Immature natural killer cell (primary cell): ENCODE results near the gene CD300A. TPM values are rescaled to one million over a fixed set of nuclear protein-coding genes. Genes with fewer than 3 reads are reported as not detected.

ENCODE experiments used
- DNase-seq, 3 donors: peaks; one replicate each; pipeline ENCODE4 v3.0.0; 2022; ENCODE audit warnings: mixed read lengths in 1 of 3
- H3K27ac Mint-ChIP-seq, 6 donors: one replicate each; pipeline ENCODE4 v1.8.0; 2020; ENCODE audit warnings: mixed read lengths in 6 of 6, mild to moderate bottlenecking in 5 of 6, inconsistent platforms in 4 of 6, moderate library complexity in 3 of 6
- H3K27me3 Mint-ChIP-seq, 3 donors: one replicate each; pipeline ENCODE4 v1.8.0; 2020 to 2021; ENCODE audit warnings: low read depth in 3 of 3, mild to moderate bottlenecking in 3 of 3, mixed read lengths in 3 of 3, moderate library complexity in 3 of 3, inconsistent platforms in 1 of 3
- H3K36me3 Mint-ChIP-seq, 3 donors: one replicate each; pipeline ENCODE4 v1.8.0; 2020; ENCODE audit warnings: mixed read lengths in 3 of 3, inconsistent platforms in 2 of 3, mild to moderate bottlenecking in 2 of 3
- H3K4me1 Mint-ChIP-seq, 2 donors: one replicate each; pipeline ENCODE4 v1.8.0; 2020; ENCODE audit warnings: inconsistent platforms in 2 of 2, mild to moderate bottlenecking in 2 of 2, mixed read lengths in 2 of 2, moderate library complexity in 1 of 2
- H3K4me3 Mint-ChIP-seq, 5 donors: one replicate each; pipeline ENCODE4 v1.8.0; 2020; ENCODE audit warnings: mild to moderate bottlenecking in 5 of 5, mixed read lengths in 5 of 5, inconsistent platforms in 3 of 5, moderate library complexity in 3 of 5
- H3K9me3 Mint-ChIP-seq, 6 donors: one replicate each; pipeline ENCODE4 v1.8.0; 2020; ENCODE audit warnings: mild to moderate bottlenecking in 6 of 6, mixed read lengths in 6 of 6, inconsistent platforms in 4 of 6, moderate library complexity in 3 of 6
- polyA plus RNA-seq, 3 donors: library from polyadenylated mRNA; unstranded; fragments of 300-500 nt; fragmentation: Illumina TruSeq; gene quantifications; one replicate each; pipeline ENCODE4 v1.2.3, GENCODE V29; 2021

The CD300A gene
- polyA plus RNA-seq, 3 donors from 2014 or later, result 357 to 514 (median 505) TPM

DNA sequence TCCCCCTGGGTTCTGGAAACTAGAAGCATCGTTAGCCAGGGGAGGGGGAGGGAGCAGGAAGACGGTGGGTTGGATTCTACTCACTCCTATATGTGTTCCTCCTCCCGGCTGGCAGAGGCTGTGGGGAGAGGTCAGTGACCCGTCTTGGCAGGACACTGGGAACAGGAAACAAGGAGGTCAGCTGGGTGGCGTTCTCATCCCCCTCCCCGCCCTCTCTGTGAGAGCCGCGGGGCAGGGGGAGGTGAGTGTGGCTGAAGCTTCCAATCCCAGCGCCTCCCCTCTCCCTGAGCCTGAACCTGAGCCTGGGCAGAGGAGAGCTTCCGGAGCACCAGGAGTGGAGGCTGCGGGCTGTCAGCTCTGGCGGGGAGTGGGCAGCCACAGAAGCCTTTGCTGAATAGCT, 22.0 kb upstream of the CD300A start:
- Mint-ChIP-seq H3K9me3 (peaks cover 0 to 5% (median 2%) of the 10 kb centered on the region in 6 donors), H3K27ac (no peak overlapping the region), H3K4me1 (peaks cover 5 to 8% of the 10 kb centered on the region in 2 donors), H3K27me3 (peaks cover 2% of the 10 kb centered on the region in 3 donors), H3K4me3 (no peak overlapping the region), H3K36me3 (no peaks in the 10 kb centered on the region)
- DNase-seq, result no peak

DNA sequence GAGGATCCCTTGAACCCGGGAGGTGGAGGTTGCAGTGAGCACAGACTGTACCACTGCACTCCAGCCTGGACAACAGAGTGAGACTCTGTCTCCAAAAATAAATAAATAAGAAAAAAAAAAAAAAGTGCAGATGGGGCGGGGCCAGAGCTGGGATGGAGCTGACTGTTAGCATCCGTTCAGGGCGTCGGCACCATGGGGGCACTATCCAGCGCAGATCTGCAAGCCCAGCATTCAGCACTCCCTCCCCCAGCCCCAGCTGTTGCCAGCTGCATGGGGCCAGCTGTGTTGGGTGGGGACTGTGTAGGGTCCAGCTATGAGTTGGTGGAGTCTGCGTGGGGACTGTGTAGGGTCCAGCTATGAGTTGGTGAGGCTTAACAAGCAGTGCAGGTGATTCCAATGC, 21.3 kb upstream of the CD300A start:
- Mint-ChIP-seq H3K36me3 (no peaks in the 10 kb centered on the region), H3K4me3 (no peak overlapping the region), H3K9me3 (peaks cover 0 to 2% (median under 1%) of the 10 kb centered on the region in 6 donors), H3K27ac (no peak overlapping the region), H3K27me3 (peaks cover 2% of the 10 kb centered on the region in 3 donors), H3K4me1 (peaks cover 1 to 5% of the 10 kb centered on the region in 2 donors)
- no peak for DNase-seq

DNA sequence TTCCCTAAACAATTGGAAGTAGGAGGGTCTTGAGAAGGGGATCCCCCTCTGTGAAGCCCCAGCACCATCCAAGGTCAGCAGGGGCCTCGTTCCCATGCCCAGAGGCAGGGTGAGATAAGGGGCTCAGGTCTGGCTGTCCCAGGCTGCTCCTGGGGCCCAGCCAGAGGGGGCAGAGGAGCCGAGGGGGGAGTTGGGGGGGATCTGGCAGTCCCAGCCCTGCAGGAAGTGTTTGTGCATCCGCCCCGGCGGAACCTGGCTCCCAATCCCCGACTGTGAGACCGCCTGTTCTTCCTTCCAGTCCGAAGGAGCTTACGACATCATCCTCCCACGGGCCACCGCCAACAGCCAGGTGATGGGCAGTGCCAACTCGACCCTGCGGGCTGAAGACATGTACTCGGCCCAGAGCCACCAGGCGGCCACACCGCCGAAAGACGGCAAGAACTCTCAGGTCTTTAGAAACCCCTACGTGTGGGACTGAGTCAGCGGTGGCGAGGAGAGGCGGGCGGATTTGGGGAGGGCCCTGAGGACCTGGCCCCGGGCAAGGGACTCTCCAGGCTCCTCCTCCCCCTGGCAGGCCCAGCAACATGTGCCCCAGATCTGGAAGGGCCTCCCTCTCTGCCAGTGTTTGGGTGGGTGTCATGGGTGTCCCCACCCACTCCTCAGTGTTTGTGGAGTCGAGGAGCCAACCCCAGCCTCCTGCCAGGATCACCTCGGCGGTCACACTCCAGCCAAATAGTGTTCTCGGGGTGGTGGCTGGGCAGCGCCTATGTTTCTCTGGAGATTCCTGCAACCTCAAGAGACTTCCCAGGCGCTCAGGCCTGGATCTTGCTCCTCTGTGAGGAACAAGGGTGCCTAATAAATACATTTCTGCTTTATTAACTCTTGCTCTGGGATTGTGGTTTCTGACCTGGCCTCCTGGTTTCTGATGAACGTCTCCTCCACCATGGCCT, 19.6 kb upstream of the CD300A start:
- Mint-ChIP-seq H3K4me1 (peaks cover 0 to 3% of the 10 kb centered on the region in 2 donors), H3K4me3 (no peak overlapping the region), H3K27ac (peak overlapping the region in 2 of 6 donors; percentile 16 to 69), H3K36me3 (no peaks in the 10 kb centered on the region), H3K27me3 (peaks cover 2% of the 10 kb centered on the region in 3 donors), H3K9me3 (no peaks in the 10 kb centered on the region)
- no peak for DNase-seq

DNA sequence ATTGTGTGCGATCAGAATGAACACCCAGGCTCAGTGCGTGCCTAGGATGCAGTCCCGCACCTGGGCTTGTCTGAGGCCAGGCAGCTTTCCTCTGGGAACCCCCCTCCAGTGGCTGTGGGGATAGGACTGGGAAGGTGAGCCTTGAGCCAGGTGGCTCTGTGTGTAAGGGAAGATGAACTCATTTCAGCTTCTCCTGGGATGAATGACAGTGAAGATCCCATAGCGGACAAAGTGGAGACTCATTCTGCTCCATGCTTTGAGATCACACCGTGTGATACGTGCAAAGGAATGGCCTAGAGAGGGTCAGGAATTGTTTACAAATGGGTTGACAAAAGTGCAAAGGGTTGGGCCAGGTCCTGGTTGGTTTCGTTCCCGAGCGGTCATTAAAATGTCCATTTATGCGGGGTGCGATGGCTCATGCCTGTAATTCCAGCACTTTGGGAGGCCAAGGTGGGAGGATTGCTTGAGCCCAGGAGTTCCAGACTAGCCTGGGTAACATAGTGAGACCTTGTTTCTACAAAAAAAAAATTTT, 18.7 kb upstream of the CD300A start:
- DNase-seq, result no peak
- Mint-ChIP-seq H3K27me3 (peaks cover 0 to 2% (median 2%) of the 10 kb centered on the region in 3 donors), H3K4me1 (peaks cover 7% of the 10 kb centered on the region in 2 donors), H3K9me3 (no peaks in the 10 kb centered on the region), H3K36me3 (no peaks in the 10 kb centered on the region), H3K4me3 (no peak overlapping the region), H3K27ac (peak overlapping the region in 2 of 6 donors; percentile 16 to 69)

DNA sequence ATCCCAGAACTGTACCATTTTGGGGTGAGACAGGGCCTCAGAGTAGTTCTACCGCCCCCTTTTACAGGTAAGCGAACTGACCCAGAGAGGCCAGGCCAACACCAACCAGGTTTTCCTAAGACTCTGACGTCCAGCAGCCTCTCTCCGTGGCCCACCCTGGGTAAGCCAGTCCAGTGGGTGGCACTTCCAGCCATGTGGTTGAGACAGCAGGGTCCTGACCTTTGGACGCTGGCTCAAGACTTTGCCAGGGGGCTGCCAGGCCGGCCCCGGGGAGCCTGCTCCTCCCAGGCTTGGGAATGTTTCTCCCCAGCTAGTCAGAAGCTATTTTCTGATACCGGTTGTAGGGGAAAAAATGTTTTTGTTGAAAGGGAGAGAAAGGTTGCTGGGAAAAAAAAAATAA, 17.7 kb upstream of the CD300A start:
- H3K27ac Mint-ChIP-seq, result no peak overlapping the region
- peaks cover 10 to 12% of the 10 kb centered on the region in 2 donors for H3K4me1 Mint-ChIP-seq
- H3K9me3 Mint-ChIP-seq, result no peaks in the 10 kb centered on the region
- no peaks in the 10 kb centered on the region for H3K36me3 Mint-ChIP-seq
- no peak overlapping the region for H3K4me3 Mint-ChIP-seq
- peaks cover 0 to 4% (median 2%) of the 10 kb centered on the region in 3 donors for H3K27me3 Mint-ChIP-seq
- no peak for DNase-seq

DNA sequence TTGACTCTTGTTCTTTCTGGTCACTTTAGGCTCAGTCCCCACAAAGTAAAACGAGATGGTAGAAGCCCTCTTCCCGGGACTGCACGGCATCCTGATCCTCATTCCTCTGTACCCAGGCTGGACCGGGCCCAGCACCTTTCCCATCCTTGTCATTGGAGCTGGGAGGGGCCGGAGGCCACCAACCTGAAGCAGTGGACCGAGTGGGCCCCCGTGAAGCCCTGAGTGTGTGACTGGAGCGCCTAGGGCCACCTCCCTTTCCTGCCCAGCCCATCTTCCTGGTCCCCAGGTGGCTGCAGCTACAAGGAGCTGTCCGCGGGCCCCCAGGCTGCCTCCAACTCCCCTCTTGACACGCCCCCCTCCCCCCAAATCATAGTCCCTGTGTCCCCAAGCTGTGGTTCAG, 17.1 kb upstream of the CD300A start:
- H3K27ac Mint-ChIP-seq, result no peak overlapping the region
- H3K4me3 Mint-ChIP-seq, result no peak overlapping the region
- H3K27me3 Mint-ChIP-seq, result peaks cover 0 to 4% (median 2%) of the 10 kb centered on the region in 3 donors
- DNase-seq, result no peak
- H3K4me1 Mint-ChIP-seq, result peaks cover 10 to 12% of the 10 kb centered on the region in 2 donors
- H3K36me3 Mint-ChIP-seq, result no peaks in the 10 kb centered on the region
- no peaks in the 10 kb centered on the region for H3K9me3 Mint-ChIP-seq

DNA sequence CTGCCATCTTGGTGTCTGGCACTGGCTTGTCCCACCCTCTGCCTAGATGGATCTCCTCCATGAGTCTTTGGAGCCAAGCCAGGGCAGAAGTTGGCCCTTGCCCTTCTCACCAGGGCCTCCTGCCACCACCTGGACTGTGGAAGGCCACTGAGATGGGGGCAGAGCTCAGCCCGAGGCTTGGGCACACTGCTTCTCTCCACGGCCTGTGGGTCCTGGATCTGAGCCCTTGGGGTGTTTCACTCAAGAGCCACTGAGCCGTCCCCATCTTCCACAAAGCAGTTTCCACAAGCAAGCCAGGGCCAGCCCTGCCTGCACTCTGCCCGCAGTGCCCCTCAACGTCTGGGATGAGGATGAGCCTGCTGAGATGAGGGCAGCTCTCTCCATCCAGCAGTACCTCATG, 16.7 kb upstream of the CD300A start:
- Mint-ChIP-seq H3K36me3 (no peaks in the 10 kb centered on the region), H3K27me3 (peaks cover 0 to 4% (median 2%) of the 10 kb centered on the region in 3 donors), H3K27ac (no peak overlapping the region), H3K4me1 (peaks cover 10 to 16% of the 10 kb centered on the region in 2 donors), H3K9me3 (no peaks in the 10 kb centered on the region), H3K4me3 (no peak overlapping the region)
- DNase-seq, result no peak

DNA sequence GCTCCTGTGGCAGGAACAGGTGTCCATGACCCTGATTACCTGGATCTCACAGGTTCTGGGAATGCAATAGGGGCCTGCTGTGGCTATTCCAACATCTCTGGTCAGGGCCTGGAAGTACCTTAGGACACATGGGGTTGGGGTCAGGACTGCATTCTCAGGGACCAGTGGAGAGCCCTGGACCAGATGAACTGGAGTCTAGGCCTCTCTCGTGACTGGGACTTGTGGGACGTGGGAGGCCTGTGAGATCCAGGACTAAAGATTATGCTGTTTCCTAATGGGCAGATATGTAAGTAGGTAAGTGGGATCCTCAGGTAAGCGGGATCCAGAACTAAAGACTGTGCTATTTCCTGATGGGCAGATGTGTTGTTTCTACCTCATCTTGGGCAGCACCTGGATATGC, 16.2 kb upstream of the CD300A start:
- peaks cover 0 to 4% (median 2%) of the 10 kb centered on the region in 3 donors for H3K27me3 Mint-ChIP-seq
- no peaks in the 10 kb centered on the region for H3K36me3 Mint-ChIP-seq
- no peaks in the 10 kb centered on the region for H3K9me3 Mint-ChIP-seq
- DNase-seq, result no peak
- H3K27ac Mint-ChIP-seq, result no peak overlapping the region
- no peak overlapping the region for H3K4me3 Mint-ChIP-seq
- H3K4me1 Mint-ChIP-seq, result peaks cover 10 to 16% of the 10 kb centered on the region in 2 donors

DNA sequence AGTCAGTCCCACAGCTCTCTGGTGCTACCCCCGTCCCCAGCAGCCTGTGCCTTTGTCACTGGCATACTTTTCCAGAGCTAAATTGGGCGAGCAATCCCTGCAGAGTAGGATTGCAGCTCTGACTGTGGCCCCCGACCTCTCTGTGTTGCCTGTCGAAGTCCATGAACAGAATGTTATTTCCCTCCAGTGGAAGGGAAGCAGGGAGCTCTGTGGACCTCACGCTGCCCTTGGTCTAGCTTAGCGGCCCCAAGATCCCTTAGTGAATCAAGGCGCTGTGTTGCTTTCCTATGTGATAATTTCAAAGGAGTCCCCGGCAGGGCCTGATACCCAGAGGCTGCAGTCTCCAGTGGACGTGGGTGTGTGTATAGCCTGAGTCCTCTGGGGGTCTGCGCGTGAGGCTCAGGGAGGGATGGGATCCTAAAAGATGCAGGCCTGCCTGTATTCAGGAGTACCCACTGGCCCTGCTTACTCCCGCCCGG, 15.5 kb upstream of the CD300A start:
- Mint-ChIP-seq H3K27ac (no peak overlapping the region), H3K9me3 (no peaks in the 10 kb centered on the region), H3K27me3 (peaks cover 0 to 2% (median 2%) of the 10 kb centered on the region in 3 donors), H3K36me3 (no peaks in the 10 kb centered on the region), H3K4me3 (no peak overlapping the region), H3K4me1 (peaks cover 10 to 18% of the 10 kb centered on the region in 2 donors)
- no peak for DNase-seq

DNA sequence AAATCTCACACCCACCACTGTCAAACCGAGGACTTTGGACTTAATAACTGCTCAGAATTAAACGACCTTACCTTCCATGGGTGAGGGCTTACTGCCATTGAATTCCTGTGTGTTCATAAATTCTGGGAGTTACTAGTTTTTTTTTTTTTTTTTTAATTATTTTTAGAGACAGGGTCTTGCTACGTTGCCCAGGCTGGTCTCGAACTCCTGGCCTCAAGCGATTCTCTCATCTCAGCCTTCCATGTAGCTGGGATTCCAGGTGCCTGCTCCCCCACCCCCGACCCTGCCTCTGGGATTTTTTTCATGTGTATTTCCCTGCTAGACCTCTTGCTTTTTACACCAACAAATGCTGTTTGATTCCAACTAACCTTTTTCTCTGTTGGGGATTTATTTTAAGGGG, 14.9 kb upstream of the CD300A start:
- no peak overlapping the region for H3K4me3 Mint-ChIP-seq
- no peaks in the 10 kb centered on the region for H3K36me3 Mint-ChIP-seq
- H3K27me3 Mint-ChIP-seq, result peaks cover 0 to 2% (median 2%) of the 10 kb centered on the region in 3 donors
- DNase-seq, result no peak
- H3K27ac Mint-ChIP-seq, result no peak overlapping the region
- no peaks in the 10 kb centered on the region for H3K9me3 Mint-ChIP-seq
- peaks cover 10 to 21% of the 10 kb centered on the region in 2 donors for H3K4me1 Mint-ChIP-seq

DNA sequence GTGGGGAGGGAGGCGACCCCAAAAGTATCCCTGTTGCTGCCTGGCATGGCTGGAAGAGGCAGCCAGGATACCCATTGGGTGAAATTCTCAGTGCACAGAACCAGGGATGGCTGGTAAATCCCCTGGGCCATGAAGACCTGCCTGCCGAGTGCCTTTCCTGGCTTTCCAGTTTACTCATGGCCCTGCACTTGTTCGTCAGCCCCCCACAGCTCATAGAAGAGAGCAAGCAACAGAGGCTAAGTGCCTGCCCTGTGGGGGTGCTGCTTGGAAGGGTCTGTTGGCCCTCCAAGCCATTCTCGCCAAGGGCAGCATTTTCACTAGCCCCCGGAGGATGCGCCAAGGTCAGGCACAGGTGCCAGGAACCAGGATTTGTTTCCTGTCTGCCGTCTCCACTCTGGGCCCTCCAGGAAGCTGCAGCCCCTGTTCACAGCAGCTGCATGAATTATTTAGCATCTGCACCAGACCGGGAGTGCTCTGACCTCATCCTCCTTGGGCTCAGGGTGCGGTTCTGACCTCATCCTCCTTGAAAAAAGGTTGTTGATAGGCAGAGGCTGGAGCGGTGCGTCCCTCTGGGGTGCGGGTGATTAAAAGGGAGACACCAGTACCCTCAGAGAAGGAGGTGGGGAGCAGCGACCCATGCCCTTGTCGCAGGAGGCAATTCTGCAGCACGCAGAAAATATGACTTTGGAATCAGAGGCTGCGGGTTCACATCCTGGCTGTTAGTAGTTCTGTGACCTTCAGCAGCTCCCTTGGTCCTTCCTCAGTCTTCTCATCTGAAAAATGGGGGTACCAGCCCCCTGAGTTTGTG, 14.2 kb upstream of the CD300A start:
- no peaks in the 10 kb centered on the region for H3K9me3 Mint-ChIP-seq
- no peak for DNase-seq
- H3K27ac Mint-ChIP-seq, result peak overlapping the region in 1 of 6 donors; percentile 60
- H3K4me1 Mint-ChIP-seq, result peaks cover 15 to 22% of the 10 kb centered on the region in 2 donors
- peak overlapping the region; percentile 48 to 73 (median 53) for H3K4me3 Mint-ChIP-seq
- no peaks in the 10 kb centered on the region for H3K36me3 Mint-ChIP-seq
- H3K27me3 Mint-ChIP-seq, result peaks cover 0 to 2% (median 2%) of the 10 kb centered on the region in 3 donors

DNA sequence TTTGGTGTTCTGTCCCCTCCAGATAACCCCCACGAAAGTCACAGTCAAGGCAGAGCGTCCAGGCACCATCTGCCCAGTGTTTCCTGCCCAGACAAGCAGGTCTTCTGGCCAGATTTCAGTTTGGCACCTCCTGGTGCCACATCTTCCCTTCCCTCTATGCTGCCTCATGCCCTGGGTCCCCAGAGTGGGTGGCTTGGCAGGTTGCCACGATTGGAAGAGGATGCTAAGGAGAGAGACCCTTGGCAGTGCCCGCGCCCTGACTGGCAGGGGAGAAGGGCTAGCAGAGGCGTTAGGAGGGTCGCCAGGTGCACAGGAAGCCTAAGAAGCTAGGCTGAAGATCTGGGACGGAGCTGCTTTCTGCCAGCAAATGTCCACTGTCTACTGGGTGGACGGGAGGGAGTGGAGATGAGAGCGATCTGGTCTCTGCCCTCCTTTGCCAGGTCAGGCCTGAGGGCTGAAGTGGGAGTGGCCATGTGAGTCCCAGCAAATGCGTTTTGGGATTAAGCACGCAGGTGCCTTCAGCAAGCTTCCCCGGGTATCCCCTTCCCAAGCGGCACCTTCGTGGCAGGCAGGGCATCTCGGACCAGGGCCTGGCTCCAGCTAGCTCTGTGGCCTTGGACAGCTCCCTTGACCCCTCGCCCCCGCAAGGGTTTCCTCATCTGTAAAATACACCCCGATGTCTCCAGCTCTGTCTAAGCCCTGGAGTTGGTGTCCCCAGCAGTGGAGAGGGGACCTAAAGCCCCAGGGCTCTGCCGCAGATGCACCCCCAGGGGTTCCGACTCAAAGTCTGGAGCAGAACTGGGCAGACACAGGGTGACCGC, 13.4 kb upstream of the CD300A start:
- DNase-seq, result no peak
- Mint-ChIP-seq H3K9me3 (no peaks in the 10 kb centered on the region), H3K36me3 (no peaks in the 10 kb centered on the region), H3K27ac (peak overlapping the region in 1 of 6 donors; percentile 60), H3K4me3 (peak overlapping the region; percentile 48 to 73 (median 53)), H3K4me1 (peaks cover 24 to 28% of the 10 kb centered on the region in 2 donors), H3K27me3 (peaks cover 0 to 2% (median 0%) of the 10 kb centered on the region in 3 donors)
